Endothelial cell of umbilical vein (primary cell): ENCODE measurements around the gene CD151. TPM values are rescaled to one million over a fixed set of nuclear protein-coding genes. Genes with fewer than 3 reads are reported as not detected.

Source experiments
- BruUV-seq: library from RNA; stranded (reverse); fragments of 400-500 nt; replicated peaks from 2 replicates; lab custom pipeline; 2021; lab: Mats Ljungman, UMichigan
- CTCF ChIA-PET: fragments of 300-600, 350-600 bp; sonication (Branson Sonifier 250); formaldehyde crosslinking; loops from one replicate; lab custom pipeline; 2021; ENCODE audit warnings: antibody characterized with exemption, inconsistent platforms; lab: Charles Lee
- POLR2A ChIA-PET: fragments of 300-600, 350-600 bp; sonication (Branson Sonifier 250); formaldehyde crosslinking; loops from one replicate; lab custom pipeline; 2021; ENCODE audit warnings: antibody characterized with exemption, inconsistent platforms; lab: Charles Lee
- DNase-seq: peaks from one replicate; pipeline ENCODE4 v3.0.0-alpha.2; 2011; ENCODE audit warnings: low read depth, low spot score
- FAIRE-seq: peaks from 2 replicates; lab custom pipeline; 2011; peaks lifted over from hg19 to GRCh38; lab: Jason Lieb, UNC
- H2AFZ ChIP-seq: 2 replicates; pipeline ENCODE4 v1.6.0; 2012; ENCODE audit warnings: low read depth, low read length, control low read depth, inconsistent platforms
- H3K27ac ChIP-seq: 2 replicates; pipeline ENCODE4 v1.5.1; 2011; ENCODE audit warnings: low read depth, mild to moderate bottlenecking, control low read depth, low read length, moderate library complexity; ENCODE audit not compliant: insufficient read depth
- H3K27me3 ChIP-seq, 2 experiments: 2 replicates each; pipeline versions ENCODE4 v1.6.0 to v1.6.1; 2011; ENCODE audit warnings: low read length in 2 of 2, mixed read lengths in 1 of 2; ENCODE audit not compliant: control insufficient read depth in 2 of 2, insufficient read depth in 2 of 2
- H3K36me3 ChIP-seq, 2 experiments: 2 replicates in 1 of 2; 3 replicates in 1 of 2; pipeline ENCODE4 v1.5.1; 2011; ENCODE audit warnings: low read length in 2 of 2, mild to moderate bottlenecking in 1 of 2, moderate library complexity in 1 of 2; ENCODE audit not compliant: control insufficient read depth in 2 of 2, insufficient read depth in 2 of 2; ENCODE audit errors: extremely low read depth in 1 of 2
- H3K4me1 ChIP-seq: 3 replicates; pipeline ENCODE4 v1.5.1; 2011; ENCODE audit warnings: mild to moderate bottlenecking, low read length; ENCODE audit not compliant: control insufficient read depth, insufficient read depth; ENCODE audit errors: extremely low read depth
- H3K4me2 ChIP-seq: 2 replicates; pipeline ENCODE4 v1.6.1; 2011; ENCODE audit warnings: low read length, control low read depth, mixed read lengths; ENCODE audit not compliant: insufficient read depth
- H3K4me3 ChIP-seq, 3 experiments: fragments of 200-600 bp in 1 of 3; sonication (generic), shearing (Covaris generic) in 1 of 3; replicated peaks in 1 of 3; 2 replicates each; pipeline ENCODE4 v1.5.1; 2011 to 2016; ENCODE audit warnings: control low read depth in 3 of 3, low read length in 3 of 3, mild to moderate bottlenecking in 2 of 3, inconsistent platforms in 1 of 3, low read depth in 1 of 3, moderate library complexity in 1 of 3; ENCODE audit not compliant: insufficient read depth in 1 of 3
- H3K79me2 ChIP-seq: 2 replicates; pipeline ENCODE4 v1.6.0; 2012; ENCODE audit warnings: low read length, inconsistent platforms; ENCODE audit not compliant: control insufficient read depth, insufficient read depth
- H3K9ac ChIP-seq: replicated peaks from 2 replicates; pipeline ENCODE3; 2011; ENCODE audit warnings: low read length, control low read depth; ENCODE audit not compliant: insufficient read depth; ENCODE audit errors: extremely low read depth
- H3K9me1 ChIP-seq: replicated peaks from 3 replicates; pipeline ENCODE4 v1.6.0; 2011; ENCODE audit warnings: mild to moderate bottlenecking, low read length; ENCODE audit not compliant: control insufficient read depth, insufficient read depth; ENCODE audit errors: extremely low read depth
- H3K9me3 ChIP-seq: replicated peaks from 2 replicates; pipeline ENCODE4 v1.5.1; 2012; ENCODE audit warnings: low read length, inconsistent platforms; ENCODE audit not compliant: control insufficient read depth, insufficient read depth
- H4K20me1 ChIP-seq: replicated peaks from 2 replicates; pipeline ENCODE3; 2011; ENCODE audit warnings: mild to moderate bottlenecking, low read length; ENCODE audit not compliant: control insufficient read depth, insufficient read depth; ENCODE audit errors: extremely low read depth
- CTCF ChIP-seq, 2 donors: IDR thresholded peaks; 1 replicate in 1 of 2; 2 replicates in 1 of 2; pipeline ENCODE4 v1.5.1; 2011; ENCODE audit warnings: low read length in 2 of 2, mild to moderate bottlenecking in 2 of 2, moderate library complexity in 2 of 2, control low read depth in 1 of 2, inconsistent platforms in 1 of 2, low read depth in 1 of 2; ENCODE audit not compliant: insufficient read depth in 1 of 2; ENCODE audit errors: extremely low read depth in 1 of 2
- EZH2 ChIP-seq: IDR thresholded peaks from 2 replicates; pipeline ENCODE4 v1.6.1; 2012; ENCODE audit warnings: borderline replicate concordance, low read depth, mild to moderate bottlenecking, moderate library complexity, low read length, inconsistent platforms; ENCODE audit not compliant: severe bottlenecking
- FOS ChIP-seq: IDR thresholded peaks from 2 replicates; pipeline ENCODE4 v1.6.1; 2011; ENCODE audit warnings: mild to moderate bottlenecking, low read length, moderate library complexity, borderline replicate concordance; ENCODE audit not compliant: insufficient read depth
- GATA2 ChIP-seq: IDR thresholded peaks from 2 replicates; pipeline ENCODE4 v1.7.0; 2011; ENCODE audit warnings: low read depth, mild to moderate bottlenecking, moderate library complexity, mixed read lengths, low read length; ENCODE audit not compliant: insufficient read length, insufficient read depth
- JUN ChIP-seq: IDR thresholded peaks from 2 replicates; pipeline ENCODE4 v1.6.1; 2011; ENCODE audit warnings: borderline replicate concordance, low read depth; ENCODE audit not compliant: insufficient read length, insufficient read depth
- MAX ChIP-seq: IDR thresholded peaks from 2 replicates; pipeline ENCODE4 v1.6.1; 2011; ENCODE audit not compliant: insufficient read depth, insufficient read length
- MYC ChIP-seq: IDR thresholded peaks from one replicate; pipeline ENCODE4 v1.6.1; 2011; ENCODE audit warnings: mild to moderate bottlenecking, low read depth, low read length
- POLR2AphosphoS5 ChIP-seq: IDR thresholded peaks from 2 replicates; pipeline ENCODE4 v1.6.1; 2012; ENCODE audit warnings: low read depth, mild to moderate bottlenecking, control low read depth, low read length, moderate library complexity; ENCODE audit not compliant: insufficient read depth
- dilution Hi-C: fragments of 300-500 bp; cut with MboI; formaldehyde crosslinking; loops from one replicate; pipeline ENCODE4 v1.15.0; 2019; ENCODE audit warnings: low sequenced_read_pairs; ENCODE audit not compliant: extremely low pct_ligation_motif_present
- intact Hi-C: fragments of 100-400 bp; cut with micrococcal nuclease; formaldehyde crosslinking; loops from one replicate; pipeline ENCODE4 v1.10.0; 2022
- polyA plus RNA-seq, 4 experiments: library from polyadenylated mRNA; depleted of rRNA in 3 of 4; stranded (reverse) in 3 of 4; unstranded in 1 of 4; fragments of >200 nt; gene quantifications; 2 replicates each; pipeline versions ENCODE4 v1.2.1 to v1.2.3, GENCODE V29; 2011 to 2012; ENCODE audit warnings: missing spikeins in 1 of 4
- total RNA-seq: library from RNA; stranded (reverse); gene quantifications from 2 replicates; pipeline ENCODE4 v1.2.3, GENCODE V29; 2021

The CD151 gene
- total and polyA plus RNA-seq, 2 donors (not counting 3 experiments of a cell fraction or from before 2014, with no cell fraction given) = 515 to 1,090 TPM

DNA sequence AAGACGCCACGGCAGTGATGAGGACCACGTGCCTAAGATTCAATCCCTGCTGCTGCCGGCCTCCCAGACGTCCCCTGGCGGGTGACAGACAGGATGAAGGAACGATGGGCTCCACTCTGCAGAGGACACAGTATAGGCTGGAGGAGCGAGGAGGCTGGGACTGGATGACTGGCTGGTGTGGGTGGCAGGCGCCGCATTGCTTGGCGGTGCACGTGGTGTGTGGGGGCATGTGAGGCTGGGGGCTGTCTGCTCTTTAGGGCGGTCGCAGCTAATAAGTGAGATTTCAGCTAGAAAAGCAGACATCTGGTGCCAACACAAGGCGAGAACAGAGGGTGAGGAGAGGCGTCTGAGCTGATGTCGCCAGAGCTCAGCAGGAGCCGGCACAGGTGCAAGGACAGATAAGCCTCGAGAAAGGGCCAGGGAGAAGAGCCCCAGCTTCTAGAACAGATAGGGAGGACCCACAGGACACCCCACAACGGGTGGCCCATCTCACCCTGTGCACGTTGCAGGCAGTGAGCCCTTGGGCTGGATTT is 43.1 kb downstream of the CD151 start:
- Histone ChIP-seq H3K36me3 (peaks cover 0 to 3% of the 10 kb centered on the region in 2 experiments), H3K9me1 (no peaks in the 10 kb centered on the region), H3K9ac (no peak overlapping the region), H3K4me1 (no peaks in the 10 kb centered on the region), H4K20me1 (no peaks in the 10 kb centered on the region), H3K27me3 (no peaks in the 10 kb centered on the region), H2AFZ (no peak overlapping the region), H3K79me2 (no peaks in the 10 kb centered on the region), H3K4me2 (no peak overlapping the region), H3K4me3 (no peak overlapping the region), H3K27ac (no peak overlapping the region), H3K9me3 (no peaks in the 10 kb centered on the region)
- ChIA-PET CTCF (interaction anchor here (1.4 kb wide), 1 partner anchor 28 kb away, joined by 4 read pairs; no protein-coding TSS in a partner anchor), POLR2A (no interaction called here)
- dilution Hi-C loops (no loop called here), intact Hi-C loops (no loop called here)
- no TSS peak for BruUV-seq
- TF ChIP-seq MAX (no peak), GATA2 (no peak), FOS (no peak), JUN (no peak), EZH2 (no peak), POLR2AphosphoS5 (no peak), MYC (no peak), CTCF (IDR thresholded peaks at IDR 0.05; ENCODE audit: extremely low read depth in 1 of 2, insufficient read depth in 1 of 2, low read depth in 1 of 2, low read length in 2 of 2) (no peak)
- no peak for DNase-seq
- no peak for FAIRE-seq
